Smooth muscle cell (in vitro differentiated cells): Measurements from ENCODE around the gene SULT4A1. TPM values are rescaled to one million over a fixed set of nuclear protein-coding genes. Genes with fewer than 3 reads are reported as not detected.

Experiments
- DNase-seq: peaks from one replicate; lab custom pipeline; 2025; ENCODE audit not compliant: unreplicated experiment; lab: John Stamatoyannopoulos, UW
- H2AFZ ChIP-seq: fragments of 200-600 bp; sonication (generic); 2 replicates; pipeline ENCODE4 v1.6.0; 2016; ENCODE audit warnings: antibody characterized with exemption, low read depth, mild to moderate bottlenecking
- H3F3A ChIP-seq: fragments of 200-600 bp; sonication (generic); 2 replicates; pipeline ENCODE4 v1.6.0; 2017; ENCODE audit warnings: antibody characterized with exemption, low read depth
- H3K27ac ChIP-seq: fragments of 200-600 bp; sonication (generic); 2 replicates; pipeline ENCODE4 v1.5.1; 2016; ENCODE audit warnings: low read depth, mild to moderate bottlenecking
- H3K27me3 ChIP-seq: fragments of 200-600 bp; sonication (generic); 2 replicates; pipeline ENCODE4 v1.6.1; 2016; ENCODE audit warnings: low read depth, mild to moderate bottlenecking
- H3K36me3 ChIP-seq: fragments of 200-600 bp; sonication (generic); 2 replicates; pipeline ENCODE4 v1.5.1; 2016; ENCODE audit warnings: low read depth
- H3K4me1 ChIP-seq: fragments of 200-600 bp; sonication (generic); 2 replicates; pipeline ENCODE4 v1.5.1; 2016; ENCODE audit warnings: low read depth
- H3K4me2 ChIP-seq: fragments of 200-600 bp; sonication (generic); 2 replicates; pipeline ENCODE4 v1.6.0; 2016; ENCODE audit warnings: mild to moderate bottlenecking
- H3K4me3 ChIP-seq: fragments of 200-600 bp; sonication (generic); 2 replicates; pipeline ENCODE4 v1.5.1; 2016; ENCODE audit warnings: mild to moderate bottlenecking
- H3K79me2 ChIP-seq: fragments of 200-600 bp; sonication (generic); 2 replicates; pipeline ENCODE4 v1.6.0; 2016; ENCODE audit warnings: low read depth, mild to moderate bottlenecking
- H3K9ac ChIP-seq: fragments of 200-600 bp; sonication (generic); 2 replicates; pipeline ENCODE4 v1.6.0; 2016; ENCODE audit warnings: low read depth
- H3K9me3 ChIP-seq: fragments of 200-600 bp; sonication (generic); replicated peaks from 2 replicates; pipeline ENCODE4 v1.5.1; 2016; ENCODE audit warnings: low read depth
- H4K20me1 ChIP-seq: fragments of 200-600 bp; sonication (generic); 2 replicates; pipeline ENCODE4 v1.6.0; 2016; ENCODE audit warnings: low read depth
- CTCF ChIP-seq: fragments of 200-600 bp; sonication (generic); IDR thresholded peaks from 2 replicates; pipeline ENCODE4 v1.5.1; 2017; ENCODE audit warnings: borderline replicate concordance, mild to moderate bottlenecking, antibody characterized with exemption; ENCODE audit not compliant: insufficient read depth, poor library complexity, severe bottlenecking
- WGBS: methylation state at CpG from one replicate; pipeline ENCODE4 v1.1.7; 2016; ENCODE audit warnings: low lambda C conversion rate; 5-methylcytosine and 5-hydroxymethylcytosine counted together
- polyA plus RNA-seq: library from polyadenylated mRNA; unstranded; fragments of >200 nt; fragmentation: Nextera tagmentation; extraction: Ambion mirVana; gene quantifications from 2 replicates; pipeline ENCODE4 v1.2.1, GENCODE V29; 2016
- total RNA-seq: library from RNA; depleted of rRNA; stranded (reverse); fragments of >200 nt; gene quantifications from 2 replicates; pipeline ENCODE4 v1.2.3, GENCODE V29; 2014

The SULT4A1 gene
- total and polyA plus RNA-seq, 2 experiments from 2014 or later = 2.7 to 4.9 TPM

DNA sequence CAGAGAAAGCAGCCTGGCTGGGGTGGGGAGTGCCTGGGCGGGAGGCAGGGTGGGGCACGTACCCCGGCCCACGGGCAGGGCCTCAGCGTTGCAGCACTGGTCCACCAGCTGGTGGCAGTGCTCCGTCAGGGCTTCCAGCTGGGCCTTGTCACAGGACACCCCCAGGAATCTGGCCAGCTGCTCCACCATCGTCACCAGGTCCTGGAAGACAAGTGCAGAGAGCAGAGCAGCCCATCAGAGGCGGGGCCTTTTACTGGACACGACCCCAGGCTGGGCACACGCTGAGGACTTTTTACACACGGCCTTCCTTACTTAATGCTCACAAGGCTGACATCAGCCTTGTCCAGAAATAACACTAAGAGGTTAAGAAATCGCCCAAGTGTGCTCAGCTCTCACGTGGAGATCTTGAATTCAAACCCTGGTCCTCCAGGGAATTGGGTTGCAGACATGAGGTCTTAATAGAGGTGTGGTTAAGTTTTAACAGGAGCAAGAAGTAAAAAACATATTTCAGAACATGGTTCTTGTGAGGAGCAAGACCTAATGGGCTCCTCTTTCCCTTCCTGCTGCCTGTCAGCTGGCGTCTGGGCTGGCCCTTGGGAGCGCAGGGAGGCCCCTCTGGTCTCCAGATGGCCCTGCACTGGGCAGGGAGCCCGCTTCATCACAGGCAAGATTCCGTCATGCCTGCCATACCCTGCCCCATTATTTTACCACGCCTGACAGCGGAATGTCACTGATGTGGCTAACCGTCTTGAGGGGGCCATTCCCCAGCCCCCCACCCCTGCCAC is 33.1 kb downstream of the SULT4A1 start:
- peak overlapping the region; percentile 89 for H3K27ac ChIP-seq
- peaks cover 7% of the 10 kb centered on the region for H3K4me1 ChIP-seq
- DNase-seq = peak; percentile 10
- H3K27me3 ChIP-seq = no peaks in the 10 kb centered on the region
- TF ChIP-seq CTCF = peak; percentile 7
- peak overlapping the region; percentile 48 for H3K4me2 ChIP-seq
- no peaks in the 10 kb centered on the region for H3K79me2 ChIP-seq
- no peaks in the 10 kb centered on the region for H3K36me3 ChIP-seq
- peaks cover 19% of the 10 kb centered on the region for H3F3A ChIP-seq
- WGBS = 43% methylated on average over 20 of the region's 20 CpGs
- H3K9me3 ChIP-seq = no peaks in the 10 kb centered on the region
- H3K9ac ChIP-seq = no peak overlapping the region
- no peak overlapping the region for H2AFZ ChIP-seq
- no peak overlapping the region for H3K4me3 ChIP-seq
- H4K20me1 ChIP-seq = no peaks in the 10 kb centered on the region

DNA sequence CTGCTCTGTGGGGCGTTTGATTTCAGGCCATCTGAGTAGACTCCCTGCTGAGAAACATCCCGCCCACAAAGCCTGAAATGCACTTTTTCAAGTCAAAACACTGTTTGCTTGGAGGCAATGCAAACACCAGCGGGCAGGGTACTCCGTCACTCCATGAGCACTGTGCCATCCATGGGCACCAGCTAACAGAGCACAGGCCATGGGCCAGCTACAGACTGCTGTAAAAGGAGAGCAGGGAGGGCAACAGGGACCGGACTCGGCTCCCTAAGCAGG is 33.7 kb downstream of the SULT4A1 start:
- H4K20me1 ChIP-seq = no peaks in the 10 kb centered on the region
- H3K4me3 ChIP-seq = no peak overlapping the region
- no peak overlapping the region for H3K9ac ChIP-seq
- 79% methylated on average over 6 of the region's 6 CpGs for WGBS
- DNase-seq = no peak
- H3K4me1 ChIP-seq = peaks cover 7% of the 10 kb centered on the region
- H3K79me2 ChIP-seq = no peaks in the 10 kb centered on the region
- no peaks in the 10 kb centered on the region for H3K27me3 ChIP-seq
- H3F3A ChIP-seq = peaks cover 19% of the 10 kb centered on the region
- no peak overlapping the region for H2AFZ ChIP-seq
- H3K36me3 ChIP-seq = no peaks in the 10 kb centered on the region
- H3K4me2 ChIP-seq = peak overlapping the region; percentile 48
- peak overlapping the region; percentile 89 for H3K27ac ChIP-seq
- TF ChIP-seq CTCF = no peak
- no peaks in the 10 kb centered on the region for H3K9me3 ChIP-seq

- peak overlapping the region; percentile 89 for H3K27ac ChIP-seq
These were observed 34.2 kb downstream of the SULT4A1 start for GRCh38 chr22:43827926-43828724.

More at GRCh38 chr22:43827926-43828724, 34.2 kb downstream of the SULT4A1 start:
- peaks cover 7% of the 10 kb centered on the region for H3K4me1 ChIP-seq
- H3K79me2 ChIP-seq = no peaks in the 10 kb centered on the region
- H3K36me3 ChIP-seq = no peaks in the 10 kb centered on the region
- 92% methylated on average over 16 of the region's 16 CpGs for WGBS
- DNase-seq = no peak
- no peak overlapping the region for H2AFZ ChIP-seq
- no peak overlapping the region for H3K4me3 ChIP-seq
- H3F3A ChIP-seq = peaks cover 19% of the 10 kb centered on the region
- no peaks in the 10 kb centered on the region for H3K27me3 ChIP-seq
- H3K9me3 ChIP-seq = no peaks in the 10 kb centered on the region
- no peaks in the 10 kb centered on the region for H4K20me1 ChIP-seq
- peak overlapping the region; percentile 81 for H3K4me2 ChIP-seq
- H3K9ac ChIP-seq = no peak overlapping the region
- peak; percentile 9 for TF ChIP-seq CTCF
